ENCODE measurements around the gene TSC22D2.

Gene TSC22D2

GRCh38 chr3:150385296-150386242, 22.5 kb upstream of the TSC22D2 start:
- DNase-seq, result no peak

GRCh38 chr3:150388498-150389418, 19.3 kb upstream of the TSC22D2 start:
- DNase-seq, result no peak

- no peak for DNase-seq
Observed at GRCh38 chr3:150390087-150390486, 18.0 kb upstream of the TSC22D2 start.

GRCh38 chr3:150391161-150391560, 16.9 kb upstream of the TSC22D2 start:
- DNase-seq, result no peak

- no peak for DNase-seq
Observed at GRCh38 chr3:150393745-150394144, 14.4 kb upstream of the TSC22D2 start.

GRCh38 chr3:150394606-150395005, 13.5 kb upstream of the TSC22D2 start:
- DNase-seq, result no peak

GRCh38 chr3:150396491-150396890, 11.6 kb upstream of the TSC22D2 start:
- no peak for DNase-seq

GRCh38 chr3:150396956-150397550, 11.0 kb upstream of the TSC22D2 start:
- no peak for DNase-seq

GRCh38 chr3:150399060-150399459, 9.0 kb upstream of the TSC22D2 start:
- no peak for DNase-seq

- no peak for DNase-seq
Observed at GRCh38 chr3:150401285-150401684, 6.8 kb upstream of the TSC22D2 start.

GRCh38 chr3:150402217-150402616, 5.9 kb upstream of the TSC22D2 start:
- no peak for DNase-seq

GRCh38 chr3:150404023-150404422, 4.1 kb upstream of the TSC22D2 start:
- no peak for DNase-seq

GRCh38 chr3:150407051-150407807, 869 bp upstream of the TSC22D2 start:
- DNase-seq, result no peak

GRCh38 chr3:150407808-150408220, 284 bp upstream of the TSC22D2 start:
- peak; percentile 78 for DNase-seq

- DNase-seq, result peak; percentile 65
Observed at GRCh38 chr3:150409125-150409511, 1.0 kb downstream of the TSC22D2 start.

- peak; percentile 78 for DNase-seq
Observed at GRCh38 chr3:150409512-150410310, 1.6 kb downstream of the TSC22D2 start.

GRCh38 chr3:150410311-150411105, 2.4 kb downstream of the TSC22D2 start:
- peak; percentile 49 for DNase-seq

- peak; percentile 44 for DNase-seq
Observed at GRCh38 chr3:150411106-150411460, 3.0 kb downstream of the TSC22D2 start.

GRCh38 chr3:150411546-150411945, 3.4 kb downstream of the TSC22D2 start:
- DNase-seq, result no peak

GRCh38 chr3:150411976-150412375, 3.9 kb downstream of the TSC22D2 start:
- no peak for DNase-seq

All from DMS53 (cell line).